Panc1 (cell line): ENCODE measurements around the gene UPK1A. TPM values are rescaled to one million over a fixed set of nuclear protein-coding genes. Genes with fewer than 3 reads are reported as not detected.

Experiments used
- ATAC-seq: fragments of 200-7000 bp; cut with Tn5 transposase; 2 replicates; pipeline ENCODE4 v1.9.1; 2020; ENCODE audit warnings: mild to moderate bottlenecking, moderate library complexity
- BruUV-seq: library from RNA; stranded (reverse); fragments of 400-500 nt; replicated peaks from 2 replicates; lab custom pipeline; 2021; lab: Mats Ljungman, UMichigan
- CTCF ChIA-PET: fragments of 300-600 bp; sonication (Branson Sonifier 250); formaldehyde crosslinking; loops from one replicate; lab custom pipeline; 2022; ENCODE audit warnings: antibody characterized with exemption; lab: Charles Lee
- POLR2A ChIA-PET: fragments of 300-600 bp; sonication (Branson Sonifier 250); formaldehyde crosslinking; loops from one replicate; lab custom pipeline; 2022; ENCODE audit warnings: antibody characterized with exemption; lab: Charles Lee
- DNase-seq: peaks from one replicate; pipeline ENCODE4 v3.0.0-alpha.2; 2010; ENCODE audit warnings: low read depth, low spot score
- H3K27ac ChIP-seq: 2 replicates; pipeline ENCODE4 v1.5.1; 2011; ENCODE audit warnings: mild to moderate bottlenecking, low read length, inconsistent platforms
- H3K27me3 ChIP-seq: fragments of 200-500 bp; sonication (Bioruptor generic); 2 replicates; pipeline ENCODE4 v1.6.0; 2014; ENCODE audit warnings: low read length, inconsistent platforms; ENCODE audit not compliant: control insufficient read depth, insufficient read depth
- H3K36me3 ChIP-seq: fragments of 200-500 bp; sonication (Bioruptor generic); 2 replicates; pipeline ENCODE4 v1.5.1; 2014; ENCODE audit warnings: inconsistent platforms, mild to moderate bottlenecking, low read length, moderate library complexity; ENCODE audit not compliant: control insufficient read depth, insufficient read depth
- H3K4me1 ChIP-seq: 2 replicates; pipeline ENCODE4 v1.5.1; 2011; ENCODE audit warnings: inconsistent platforms, mild to moderate bottlenecking, low read length, moderate library complexity; ENCODE audit not compliant: control insufficient read depth, insufficient read depth
- H3K4me3 ChIP-seq, 2 experiments: 2 replicates each; pipeline ENCODE4 v1.5.1; 2011 to 2012; ENCODE audit warnings: low read depth in 2 of 2, low read length in 2 of 2, mild to moderate bottlenecking in 2 of 2, inconsistent platforms in 1 of 2, moderate library complexity in 1 of 2
- H3K9me3 ChIP-seq: fragments of 200-500 bp; sonication (Bioruptor generic); 2 replicates; pipeline ENCODE4 v1.5.1; 2014; ENCODE audit warnings: low read depth, mild to moderate bottlenecking, inconsistent platforms, low read length, moderate library complexity; ENCODE audit not compliant: control insufficient read depth, insufficient read depth
- CTCF ChIP-seq: fragments of 450-650 bp; IDR thresholded peaks from 2 replicates; pipeline ENCODE4 v1.5.1; 2017; ENCODE audit warnings: mild to moderate bottlenecking
- POLR2AphosphoS5 ChIP-seq: IDR thresholded peaks from 2 replicates; pipeline ENCODE4 v1.6.1; 2012; ENCODE audit warnings: mild to moderate bottlenecking, low read depth, low read length, moderate library complexity
- REST ChIP-seq, 2 experiments: IDR thresholded peaks; 2 replicates each; pipeline ENCODE4 v1.6.1; 2011 to 2012; ENCODE audit warnings: low read depth in 2 of 2, control low read depth in 1 of 2, low read length in 1 of 2, mild to moderate bottlenecking in 1 of 2, moderate library complexity in 1 of 2; ENCODE audit not compliant: insufficient read depth in 1 of 2
- SIN3A ChIP-seq: IDR thresholded peaks from 2 replicates; pipeline ENCODE4 v1.6.1; 2012; ENCODE audit warnings: low read depth, mild to moderate bottlenecking, low read length, moderate library complexity, borderline replicate concordance; ENCODE audit not compliant: insufficient read depth
- TCF7L2 ChIP-seq: IDR thresholded peaks from 2 replicates; pipeline ENCODE4 v1.6.1; 2011; ENCODE audit warnings: mild to moderate bottlenecking, low read depth, low read length, inconsistent platforms
- in situ Hi-C: cut with HindIII; loops from 2 replicates; pipeline ENCODE4 v1.10.0; 2016; ENCODE audit warnings: low sequenced_read_pairs, low pct_unique_long_range_greater_than_20kb
- intact Hi-C: fragments of 100-400 bp; cut with micrococcal nuclease; formaldehyde crosslinking; loops from one replicate; pipeline ENCODE4 v1.10.0; 2022; ENCODE audit not compliant: unreplicated experiment
- total RNA-seq: library from RNA; stranded (reverse); gene quantifications from one replicate; pipeline ENCODE4 v1.2.1, GENCODE V29; 2021; ENCODE audit not compliant: unreplicated experiment

UPK1A gene
- total RNA-seq, 1 experiment from 2014 or later: 0.67 TPM

- ATAC-seq (no peak), DNase-seq (no peak)
- intact Hi-C loops (no loop called here), in situ Hi-C loops (no loop called here)
- H3K27me3 ChIP-seq: no peaks in the 10 kb centered on the region
- POLR2A ChIA-PET: interaction anchor here (0.6 kb wide), 1 partner anchor 10 kb away, joined by 14 read pairs; no protein-coding TSS in a partner anchor
- TF ChIP-seq POLR2AphosphoS5 (no peak), REST (IDR thresholded peaks at IDR 0.05; ENCODE audit: insufficient read depth in 1 of 2, low read depth in 2 of 2, low read length in 1 of 2) (no peak), CTCF (no peak), TCF7L2 (no peak), SIN3A (no peak)
- H3K4me1 ChIP-seq: peaks cover 18% of the 10 kb centered on the region
- CTCF ChIA-PET: interaction anchor here (0.7 kb wide), 1 partner anchor 84 kb away, joined by 7 read pairs; no protein-coding TSS in a partner anchor
- no peaks in the 10 kb centered on the region for H3K9me3 ChIP-seq
- no peak overlapping the region for H3K4me3 ChIP-seq
- H3K36me3 ChIP-seq: no peaks in the 10 kb centered on the region; the same call in 1 of the 2 replicates
- H3K27ac ChIP-seq: 0 out of 2 replicates have a peak overlapping the region, but pooled peaks have one; percentile 5
- BruUV-seq: no TSS peak
Measured at GRCh38 chr19:35642312-35642711, 24.0 kb upstream of the UPK1A start.

GRCh38 chr19:35642798-35643254 lies 23.5 kb upstream of the UPK1A start:
- intact Hi-C loops (no loop called here), in situ Hi-C loops (no loop called here)
- no peak for TF ChIP-seq TCF7L2
- no peak for ATAC-seq
- peaks cover 18% of the 10 kb centered on the region for H3K4me1 ChIP-seq
- no peaks in the 10 kb centered on the region for H3K9me3 ChIP-seq
- H3K4me3 ChIP-seq: peak overlapping the region; percentile 69 to 79
- ChIA-PET POLR2A (interaction anchor here (0.6 kb wide), 1 partner anchor 10 kb away, joined by 14 read pairs; no protein-coding TSS in a partner anchor), CTCF (interaction anchor here (0.7 kb wide), 1 partner anchor 85 kb away, joined by 7 read pairs; no protein-coding TSS in a partner anchor)
- no peak for DNase-seq
- H3K36me3 ChIP-seq: no peaks in the 10 kb centered on the region
- BruUV-seq: no TSS peak
- H3K27ac ChIP-seq: peak overlapping the region; percentile 87
- no peaks in the 10 kb centered on the region for H3K27me3 ChIP-seq
